Pancreas (tissue), 10 donors: ENCODE measurements around the gene LRRC19. TPM values are rescaled to one million over a fixed set of nuclear protein-coding genes. Genes with fewer than 3 reads are reported as not detected.
A peak's percentile ranks its signal among the peaks of the same experiment; 100 is the strongest.

ENCODE experiments used
- ATAC-seq, 4 donors: fragments of 200-7000 bp; cut with Tn5 transposase; one replicate each; pipeline versions ENCODE4 v1.8.0 to v1.9.1; 2020; ENCODE audit warnings: mild to moderate bottlenecking in 4 of 4, moderate library complexity in 4 of 4
- DNase-seq, 6 donors: peaks; one replicate each; pipeline ENCODE4 v3.0.0-alpha.2; 2020
- FAIRE-seq: peaks from 2 replicates; lab custom pipeline; 2012; peaks lifted over from hg19 to GRCh38; lab: Jason Lieb, UNC
- H3K27ac ChIP-seq, 4 donors: fragments of 200-600 bp; sonication (generic); 1 replicate in 3 of 4; 2 replicates in 1 of 4; pipeline versions ENCODE4 v1.5.0 to v1.8.0; 2020
- H3K27me3 ChIP-seq, 4 donors: fragments of 200-600 bp; one replicate each; pipeline ENCODE4 v1.8.0; 2021
- H3K36me3 ChIP-seq, 3 donors: fragments of 200-600 bp; sonication (generic) in 1 of 3; one replicate each; pipeline versions ENCODE4 v1.5.0 to v1.8.0; 2020 to 2021
- H3K4me1 ChIP-seq, 3 donors: fragments of 200-600 bp; one replicate each; pipeline ENCODE4 v1.8.0; 2021
- H3K4me3 ChIP-seq, 4 donors: fragments of 200-600 bp; sonication (generic) in 2 of 4; one replicate each; pipeline versions ENCODE4 v1.5.0 to v1.8.0; 2020 to 2021
- H3K9me3 ChIP-seq, 4 donors: fragments of 200-600 bp; one replicate each; pipeline ENCODE4 v1.8.0; 2021
- CTCF ChIP-seq, 4 donors: fragments of 200-600 bp; sonication (generic) in 3 of 4; IDR thresholded peaks; one replicate each; pipeline versions ENCODE4 v1.5.0 to v1.8.0; 2021; ENCODE audit warnings: antibody characterized with exemption in 4 of 4
- WGBS, 2 donors: extraction: QIAGEN DNeasy Blood & Tissue Kit; methylation state at CpG; one replicate each; pipeline ENCODE4 v1.1.7; 2013; 5-methylcytosine and 5-hydroxymethylcytosine counted together
- intact Hi-C, 3 donors: fragments of 100-400 bp; cut with DNase I; formaldehyde crosslinking; loops; one replicate each; pipeline versions ENCODE4 v1.11.1 to v1.14.2; 2022
- polyA plus RNA-seq, 2 donors: library from polyadenylated mRNA; stranded (reverse); fragments of 200-250 nt; gene quantifications; one replicate each; pipeline ENCODE4 v1.2.3, GENCODE V29; 2013
- total RNA-seq, 6 donors: library from RNA; stranded (reverse); fragmentation: NEBNext Ultra II Directional in 4 of 6; extraction: Animal tissue kit (Norgen Biotek cat#: 25700) in 4 of 6; gene quantifications; one replicate each; pipeline versions ENCODE4 v1.2.1 to v1.2.4, GENCODE V29; 2021 to 2023
- donor health status: healthy with polysubstance abuse.
- donor health status: DM: no; HTN: no; CAD: no; lungs with moderate emphysema.
- donor health status: DM: no; HTN: no; CAD: no.
- donor health status: control.
- donor health status: control.
- donor health status: Bipolar disorder and iron deficiency.
- donor health status: DM: yes; HTN: yes; CAD: no.
- donor health status: DM: no; HTN: no; CAD: no.
- donor health status: DM: no; HTN: no; CAD: no.
- donor health status: DM: yes; HTN: yes; CAD: no.

Gene LRRC19
- total and polyA plus RNA-seq, 8 donors = 0.08 to 0.55 (median 0.18) TPM; not detected in 1

DNA sequence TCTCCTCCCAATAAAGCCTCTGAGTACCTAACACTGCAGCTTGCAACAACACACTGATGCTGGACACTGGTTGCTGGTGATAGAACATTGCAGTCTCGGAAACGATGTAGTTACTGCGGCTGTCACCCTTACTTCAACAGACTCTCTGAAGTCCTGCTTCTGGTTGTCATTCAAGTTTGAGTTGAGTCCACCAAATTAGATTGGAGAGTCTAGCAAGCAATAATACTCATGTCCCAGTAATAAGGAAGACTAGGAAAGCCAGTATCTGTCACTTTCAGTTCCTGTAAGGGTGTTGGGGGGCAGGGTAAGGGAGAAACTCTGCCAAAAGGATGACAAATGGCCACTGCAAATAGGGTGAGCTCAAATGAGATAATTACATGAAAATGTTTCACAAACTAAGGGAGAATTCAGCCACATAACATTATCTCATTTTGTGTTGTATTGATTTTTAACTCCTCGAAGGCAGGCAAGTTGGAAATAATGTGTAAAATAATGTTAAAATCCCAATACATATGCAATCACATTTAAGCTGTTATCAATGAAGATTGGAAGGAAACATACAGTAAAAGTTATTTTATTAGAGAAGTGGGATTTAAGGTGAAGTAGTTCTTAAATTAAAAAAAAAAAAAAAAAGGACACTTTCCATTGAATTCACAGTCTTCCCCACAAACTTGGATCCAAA, 50.1 kb downstream of the LRRC19 start:
- H3K27ac ChIP-seq = peak overlapping the region; percentile 51 to 92 (median 84)
- H3K4me1 ChIP-seq = peaks cover 0 to 4% (median 0%) of the 10 kb centered on the region in 3 donors
- no peak for FAIRE-seq
- 24 to 33% methylated on average over 4 of the region's 4 CpGs for WGBS, 2 donors
- no peaks in the 10 kb centered on the region for H3K27me3 ChIP-seq
- TF ChIP-seq CTCF (IDR thresholded peaks at IDR 0.05) = no peak
- intact Hi-C loops = no loop called here
- ATAC-seq = peak in 3 of 4 donors; percentile 39 to 74 (median 50)
- H3K36me3 ChIP-seq = no peaks in the 10 kb centered on the region
- peak overlapping the region; percentile 13 to 59 (median 42) for H3K4me3 ChIP-seq
- no peaks in the 10 kb centered on the region for H3K9me3 ChIP-seq
- no peak for DNase-seq

GRCh38 chr9:26954050-26954508, 51.4 kb downstream of the LRRC19 start:
- H3K27me3 ChIP-seq = no peaks in the 10 kb centered on the region
- H3K27ac ChIP-seq = peak overlapping the region in 1 of 4 donors; percentile 86
- ATAC-seq (no peak), DNase-seq (no peak), FAIRE-seq (no peak)
- H3K4me3 ChIP-seq = no peak overlapping the region
- 69 to 81% methylated on average over 3 of the region's 3 CpGs for WGBS, 2 donors
- no peak for TF ChIP-seq CTCF (IDR thresholded peaks at IDR 0.05)
- no peaks in the 10 kb centered on the region for H3K36me3 ChIP-seq
- no peaks in the 10 kb centered on the region for H3K9me3 ChIP-seq
- intact Hi-C loops = no loop called here
- peaks cover 0 to 4% (median 0%) of the 10 kb centered on the region in 3 donors for H3K4me1 ChIP-seq

DNA sequence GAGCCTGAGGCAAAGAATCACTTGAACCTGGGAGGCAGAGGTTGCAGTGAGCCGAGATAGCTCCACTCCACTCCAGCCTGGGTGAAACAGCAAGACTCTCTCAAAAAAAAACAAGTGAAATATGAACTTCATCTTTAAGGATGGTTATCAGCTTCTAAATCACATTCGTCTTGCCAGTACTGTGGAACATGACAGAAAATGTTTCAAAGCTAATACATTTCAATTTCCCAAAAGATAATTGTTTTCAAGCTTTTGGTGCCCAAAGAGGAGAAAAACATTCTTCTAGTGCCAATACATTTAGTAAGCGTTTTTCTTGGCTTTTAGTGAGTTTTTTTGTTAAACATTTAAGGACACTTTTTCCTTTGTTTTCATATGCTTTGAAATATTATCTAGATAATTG, 53.7 kb downstream of the LRRC19 start:
- Histone ChIP-seq H3K4me1 (peaks cover 0 to 6% (median 5%) of the 10 kb centered on the region in 3 donors), H3K9me3 (no peaks in the 10 kb centered on the region), H3K27me3 (no peaks in the 10 kb centered on the region), H3K36me3 (no peaks in the 10 kb centered on the region), H3K27ac (no peak overlapping the region), H3K4me3 (no peak overlapping the region)
- ATAC-seq (no peak), FAIRE-seq (no peak), DNase-seq (no peak)
- no peak for TF ChIP-seq CTCF (IDR thresholded peaks at IDR 0.05)
- WGBS, 2 donors = 67 to 80% methylated on average over 3 of the region's 3 CpGs
- intact Hi-C loops = no loop called here

GRCh38 chr9:26950521-26950920, 55.0 kb downstream of the LRRC19 start:
- no peak overlapping the region for H3K4me3 ChIP-seq
- DNase-seq (no peak), FAIRE-seq (no peak), ATAC-seq (no peak)
- no peaks in the 10 kb centered on the region for H3K36me3 ChIP-seq
- intact Hi-C loops = no loop called here
- H3K4me1 ChIP-seq = peaks cover 5 to 13% (median 8%) of the 10 kb centered on the region in 3 donors
- WGBS, 2 donors = 68 to 73% methylated on average over 1 of the region's 1 CpG
- no peak overlapping the region for H3K27ac ChIP-seq
- TF ChIP-seq CTCF (IDR thresholded peaks at IDR 0.05) = no peak
- H3K27me3 ChIP-seq = no peaks in the 10 kb centered on the region
- H3K9me3 ChIP-seq = no peaks in the 10 kb centered on the region

GRCh38 chr9:26949637-26950069, 55.8 kb downstream of the LRRC19 start:
- no peak overlapping the region for H3K27ac ChIP-seq
- H3K36me3 ChIP-seq = no peaks in the 10 kb centered on the region
- ATAC-seq (no peak), DNase-seq (no peak), FAIRE-seq (no peak)
- peaks cover 13 to 18% (median 14%) of the 10 kb centered on the region in 3 donors for H3K4me1 ChIP-seq
- no peaks in the 10 kb centered on the region for H3K27me3 ChIP-seq
- WGBS, 2 donors = 60 to 70% methylated on average over 6 of the region's 6 CpGs
- no peak overlapping the region for H3K4me3 ChIP-seq
- intact Hi-C loops = no loop called here
- H3K9me3 ChIP-seq = no peaks in the 10 kb centered on the region
- no peak for TF ChIP-seq CTCF (IDR thresholded peaks at IDR 0.05)
